Upper lobe of left lung (tissue), 4 donors: ENCODE results near the gene TENM3.

Source experiments
- EP300 ChIP-seq, 4 donors: sonication (generic); formaldehyde crosslinking; IDR thresholded peaks; one replicate each; pipeline ENCODE4 v1.5.1; 2017; ENCODE audit warnings: antibody characterized with exemption in 4 of 4, control low read depth in 2 of 4
- POLR2A ChIP-seq, 4 donors: fragments of 450-650 bp; IDR thresholded peaks; one replicate each; pipeline ENCODE4 v1.5.1; 2016 to 2017; ENCODE audit warnings: antibody characterized with exemption in 4 of 4, mild to moderate bottlenecking in 2 of 4
- POLR2AphosphoS5 ChIP-seq, 2 donors: sonication (generic); formaldehyde crosslinking; IDR thresholded peaks; one replicate each; pipeline ENCODE4 v1.5.1; 2017; ENCODE audit warnings: antibody characterized with exemption in 2 of 2
- TF ChIP-seq, protein P1 (sequence below), 6 experiments: fragments of 450-650 bp in 4 of 6; fragments of 200-600 bp in 2 of 6; sonication (generic) in 2 of 6; IDR thresholded peaks; one replicate each; pipeline ENCODE4 v1.5.1; 2016 to 2019; ENCODE audit warnings: antibody characterized with exemption in 6 of 6

DNA sequence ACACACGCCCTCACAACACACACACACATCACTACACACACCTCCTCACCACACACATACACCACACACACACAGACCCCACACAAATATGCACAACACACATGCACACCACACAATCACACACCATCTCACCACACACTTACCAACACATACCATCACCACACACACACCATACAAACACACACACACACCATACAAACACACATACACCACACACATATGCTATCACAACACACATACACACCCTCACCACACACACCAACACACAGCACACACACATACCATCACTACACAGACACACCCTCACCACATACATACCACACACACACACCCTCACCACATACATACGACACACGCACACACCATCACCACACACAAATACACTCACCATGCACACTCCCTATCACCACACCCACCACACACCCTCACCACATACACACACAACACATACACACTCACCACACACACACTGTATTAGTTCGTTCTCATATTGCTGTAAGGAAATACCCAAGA lies 567.0 kb downstream of the TENM3 start:
- TF ChIP-seq, protein P1, sequence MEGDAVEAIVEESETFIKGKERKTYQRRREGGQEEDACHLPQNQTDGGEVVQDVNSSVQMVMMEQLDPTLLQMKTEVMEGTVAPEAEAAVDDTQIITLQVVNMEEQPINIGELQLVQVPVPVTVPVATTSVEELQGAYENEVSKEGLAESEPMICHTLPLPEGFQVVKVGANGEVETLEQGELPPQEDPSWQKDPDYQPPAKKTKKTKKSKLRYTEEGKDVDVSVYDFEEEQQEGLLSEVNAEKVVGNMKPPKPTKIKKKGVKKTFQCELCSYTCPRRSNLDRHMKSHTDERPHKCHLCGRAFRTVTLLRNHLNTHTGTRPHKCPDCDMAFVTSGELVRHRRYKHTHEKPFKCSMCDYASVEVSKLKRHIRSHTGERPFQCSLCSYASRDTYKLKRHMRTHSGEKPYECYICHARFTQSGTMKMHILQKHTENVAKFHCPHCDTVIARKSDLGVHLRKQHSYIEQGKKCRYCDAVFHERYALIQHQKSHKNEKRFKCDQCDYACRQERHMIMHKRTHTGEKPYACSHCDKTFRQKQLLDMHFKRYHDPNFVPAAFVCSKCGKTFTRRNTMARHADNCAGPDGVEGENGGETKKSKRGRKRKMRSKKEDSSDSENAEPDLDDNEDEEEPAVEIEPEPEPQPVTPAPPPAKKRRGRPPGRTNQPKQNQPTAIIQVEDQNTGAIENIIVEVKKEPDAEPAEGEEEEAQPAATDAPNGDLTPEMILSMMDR (IDR thresholded peaks at IDR 0.05): no peak
- TF ChIP-seq POLR2AphosphoS5 (IDR thresholded peaks at IDR 0.05) (no peak), POLR2A (IDR thresholded peaks at IDR 0.05) (no peak), EP300 (IDR thresholded peaks at IDR 0.05) (no peak)
